K562 (cell line): ENCODE measurements around the gene LDLRAD3. TPM values are rescaled to one million over a fixed set of nuclear protein-coding genes. Genes with fewer than 3 reads are reported as not detected.

ENCODE experiments used
- ATAC-seq: fragments of 200-7000 bp; cut with Tn5 transposase; 3 replicates; pipeline ENCODE4 v1.9.1; 2020; ENCODE audit warnings: moderate library complexity
- BruUV-seq: library from RNA; stranded (reverse); fragments of 400-500 nt; replicated peaks from 2 replicates; lab custom pipeline; 2021; lab: Mats Ljungman, UMichigan
- CTCF ChIA-PET: fragments of 300-600 bp; formaldehyde crosslinking; extraction: SDS; loops from one replicate; lab custom pipeline; 2021; ENCODE audit warnings: low intra/inter-chr PET ratio; lab: Yijun Ruan, JAX
- POLR2A ChIA-PET: fragments of 300-600, 350-650 bp; sonication (Branson Sonifier 250); formaldehyde crosslinking; extraction: SDS; loops from one replicate; lab custom pipeline; 2021; ENCODE audit warnings: antibody characterized with exemption, inconsistent platforms; lab: Yijun Ruan, JAX
- DNase-seq, 4 experiments: peaks; one replicate each; pipeline versions ENCODE4 v3.0.0 to v3.0.0-alpha.2; 2011 to 2018; ENCODE audit warnings: low spot score in 3 of 4, mixed read lengths in 3 of 4; ENCODE audit errors: extremely low read depth in 1 of 4
- FAIRE-seq: peaks from 2 replicates; lab custom pipeline; 2011; peaks lifted over from hg19 to GRCh38; lab: Jason Lieb, UNC
- H2AFZ ChIP-seq: 2 replicates; pipeline ENCODE4 v1.6.0; 2011; ENCODE audit warnings: low read depth, low read length, control low read depth, inconsistent platforms
- H3K27ac ChIP-seq: fragments of 200-600 bp; 3 replicates; pipeline ENCODE4 v1.8.0; 2011; ENCODE audit warnings: low read depth, mild to moderate bottlenecking, control low read depth, inconsistent platforms, low read length, moderate library complexity, mixed read lengths; ENCODE audit errors: extremely low read depth
- H3K27me3 ChIP-seq, 2 experiments: fragments of 300-600 bp in 1 of 2; 2 replicates in 1 of 2; 3 replicates in 1 of 2; pipeline versions ENCODE4 v1.6.0 to v1.8.0; 2011; ENCODE audit warnings: inconsistent platforms in 2 of 2, low read length in 2 of 2, mild to moderate bottlenecking in 1 of 2, mixed read lengths in 1 of 2, moderate library complexity in 1 of 2; ENCODE audit not compliant: control insufficient read depth in 2 of 2, insufficient read depth in 2 of 2
- H3K36me3 ChIP-seq: fragments of 300-600 bp; 3 replicates; pipeline ENCODE4 v1.8.0; 2011; ENCODE audit warnings: mild to moderate bottlenecking, low read length, inconsistent platforms; ENCODE audit not compliant: control insufficient read depth, insufficient read depth
- H3K4me1 ChIP-seq, 2 experiments: fragments of 200-600 bp in 1 of 2; replicated peaks in 1 of 2; 2 replicates in 1 of 2; 3 replicates in 1 of 2; pipeline versions ENCODE4 v1.5.1 to v1.8.0; 2011; ENCODE audit warnings: inconsistent platforms in 2 of 2, low read length in 2 of 2, mild to moderate bottlenecking in 1 of 2, mixed read lengths in 1 of 2, moderate library complexity in 1 of 2; ENCODE audit not compliant: control insufficient read depth in 2 of 2, insufficient read depth in 2 of 2
- H3K4me2 ChIP-seq: 2 replicates; pipeline ENCODE4 v1.6.1; 2011; ENCODE audit warnings: low read length, control low read depth, inconsistent platforms, mixed read lengths; ENCODE audit not compliant: insufficient read depth
- H3K4me3 ChIP-seq: fragments of 200-600 bp; sonication (generic), shearing (Covaris generic); 2 replicates; pipeline ENCODE4 v1.5.1; 2016; ENCODE audit warnings: control low read depth, inconsistent platforms
- H3K79me2 ChIP-seq: fragments of 200-600 bp; 3 replicates; pipeline ENCODE4 v1.8.0; 2011; ENCODE audit warnings: low read length, inconsistent platforms; ENCODE audit not compliant: control insufficient read depth, insufficient read depth
- H3K9ac ChIP-seq, 2 experiments: 2 replicates each; pipeline versions ENCODE4 v1.6.0 to v1.6.1; 2011; ENCODE audit warnings: low read depth in 2 of 2, low read length in 2 of 2, control low read depth in 1 of 2, inconsistent platforms in 1 of 2, mild to moderate bottlenecking in 1 of 2, mixed read lengths in 1 of 2; ENCODE audit not compliant: insufficient read depth in 1 of 2
- H3K9me1 ChIP-seq: one replicate; pipeline ENCODE4 v1.6.0; 2011; ENCODE audit warnings: inconsistent platforms, mild to moderate bottlenecking, low read length, moderate library complexity; ENCODE audit not compliant: control insufficient read depth, insufficient read depth
- H3K9me3 ChIP-seq: replicated peaks from 2 replicates; pipeline ENCODE4 v1.5.1; 2011; ENCODE audit warnings: low read depth, low read length, inconsistent platforms; ENCODE audit not compliant: control insufficient read depth, insufficient read depth
- H4K20me1 ChIP-seq: replicated peaks from 2 replicates; pipeline ENCODE4 v1.6.1; 2011; ENCODE audit warnings: low read length, inconsistent platforms, mixed read lengths; ENCODE audit not compliant: control insufficient read depth, insufficient read depth
- ARHGAP35 ChIP-seq: fragments of 450-650 bp; IDR thresholded peaks from 2 replicates; pipeline ENCODE4 v1.6.1; 2018; ENCODE audit not compliant: partially characterized antibody
- FUS ChIP-seq: fragments of 200-400 bp; formaldehyde crosslinking; optimal IDR thresholded peaks from 2 replicates; pipeline ENCODE3; 2017; ENCODE audit warnings: low read depth, low read length
- GTF2F1 ChIP-seq: IDR thresholded peaks from 2 replicates; pipeline ENCODE4 v1.6.1; 2011; ENCODE audit warnings: low read depth, low read length, improper control_type of control experiment
- HDAC3 ChIP-seq: fragments of 450-650 bp; IDR thresholded peaks from 2 replicates; pipeline ENCODE4 v1.6.1; 2018; ENCODE audit warnings: borderline replicate concordance, mild to moderate bottlenecking, moderate library complexity; ENCODE audit not compliant: partially characterized antibody
- HDAC8 ChIP-seq: fragments of 450-650 bp; IDR thresholded peaks from 2 replicates; pipeline ENCODE4 v1.6.1; 2016; ENCODE audit warnings: mild to moderate bottlenecking, missing genetic modification characterization, moderate library complexity, missing compliant biosample characterization
- HNRNPK ChIP-seq: fragments of 200-400 bp; formaldehyde crosslinking; IDR thresholded peaks from one replicate; pipeline ENCODE4 v1.6.1; 2018; ENCODE audit warnings: mild to moderate bottlenecking, low read depth, low read length; ENCODE audit not compliant: poor library complexity, severe bottlenecking
- IRF2 ChIP-seq: sonication (generic); formaldehyde crosslinking; IDR thresholded peaks from 2 replicates; pipeline ENCODE4 v1.8.1; 2022; ENCODE audit warnings: mild to moderate bottlenecking, missing genetic modification reagents
- POLR2AphosphoS5 ChIP-seq: IDR thresholded peaks from 2 replicates; pipeline ENCODE4 v1.6.1; 2011; ENCODE audit warnings: mild to moderate bottlenecking, low read depth, low read length, moderate library complexity; ENCODE audit not compliant: control insufficient read depth, insufficient read depth
- POLR2B ChIP-seq: fragments of 450-650 bp; IDR thresholded peaks from 2 replicates; pipeline ENCODE4 v1.6.1; 2018; ENCODE audit warnings: low read depth; ENCODE audit not compliant: partially characterized antibody
- SMARCA5 ChIP-seq: fragments of 450-650 bp; IDR thresholded peaks from 2 replicates; pipeline ENCODE4 v1.6.1; 2016
- SRSF9 ChIP-seq: fragments of 200-400 bp; formaldehyde crosslinking; IDR thresholded peaks from 2 replicates; pipeline ENCODE4 v1.6.1; 2017; ENCODE audit warnings: low read depth, low read length, borderline replicate concordance
- TCF3 ChIP-seq: sonication (generic); formaldehyde crosslinking; IDR thresholded peaks from 2 replicates; pipeline ENCODE4 v1.4.0; 2020; ENCODE audit warnings: mild to moderate bottlenecking, missing genetic modification reagents
- THRA ChIP-seq: fragments of 450-650 bp; IDR thresholded peaks from 2 replicates; pipeline ENCODE4 v1.6.1; 2017; ENCODE audit warnings: mild to moderate bottlenecking, moderate library complexity
- ZEB2 ChIP-seq: fragments of 450-650 bp; IDR thresholded peaks from 2 replicates; pipeline ENCODE4 v1.6.1; 2016
- WGBS: fragments of 100-300 bp; shearing (Covaris generic); methylation state at CpG from one replicate; pipeline ENCODE4 v1.1.6; 2016; ENCODE audit warnings: low coverage, mixed read lengths; ENCODE audit not compliant: insufficient coverage; ENCODE audit errors: missing lambda C conversion rate; 5-methylcytosine and 5-hydroxymethylcytosine counted together
- in situ Hi-C: fragments of 300-500 bp; cut with MboI; formaldehyde crosslinking; loops from 4 replicates; pipeline ENCODE4 v1.15.0; 2018; ENCODE audit warnings: inconsistent platforms, mixed read lengths
- intact Hi-C: fragments of 100-400 bp; cut with micrococcal nuclease; formaldehyde crosslinking; loops from 2 replicates; pipeline ENCODE4 v1.14.2; 2022
- polyA plus RNA-seq, 8 experiments: library from polyadenylated mRNA; depleted of rRNA in 4 of 8; stranded (reverse) in 5 of 8; unstranded in 3 of 8; fragments of >200 nt; fragmentation: Nextera tagmentation in 2 of 8; fragmentation: Illumina TruSeq in 1 of 8; extraction: Ambion mirVana in 2 of 8; extraction: Trizol in 1 of 8; gene quantifications; 2 replicates each; pipeline versions ENCODE4 v1.2.1 to v1.2.3, GENCODE V29; 2011 to 2014; ENCODE audit warnings: inconsistent platforms in 1 of 8, missing spikeins in 1 of 8
- total RNA-seq, 7 experiments: library from RNA; depleted of rRNA in 6 of 7; stranded (reverse); fragments of >200 nt in 6 of 7; fragmentation: Illumina TruSeq in 2 of 7; extraction: Trizol in 2 of 7; gene quantifications; 2 replicates each; pipeline versions ENCODE4 v1.2.1 to v1.2.3, GENCODE V29; 2011 to 2021; ENCODE audit warnings: low replicate concordance in 1 of 7

LDLRAD3 gene
- total and polyA plus RNA-seq, 9 of the 15 experiments (the other 6 are each of a cell fraction or from before 2014, with no cell fraction given): 0.73 to 7.2 (median 3.5) TPM

GRCh38 chr11:36230779-36231699, 287.2 kb downstream of the LDLRAD3 start (continued):
- TF ChIP-seq THRA: no peak
- TF ChIP-seq ZEB2: no peak
- no peak for TF ChIP-seq HNRNPK

- Histone ChIP-seq H4K20me1 (no peaks in the 10 kb centered on the region; the same call in 1 of the 2 replicates), H3K79me2 (no peaks in the 10 kb centered on the region), H3K27ac (no peak overlapping the region), H3K27me3 (no peaks in the 10 kb centered on the region), H3K9ac (no peak overlapping the region), H3K4me1 (no peaks in the 10 kb centered on the region), H3K4me3 (no peak overlapping the region), H3K36me3 (no peaks in the 10 kb centered on the region), H2AFZ (no peak overlapping the region), H3K9me3 (no peaks in the 10 kb centered on the region), H3K4me2 (no peak overlapping the region), H3K9me1 (no peaks in the 10 kb centered on the region)
- ChIA-PET CTCF (no interaction called here), POLR2A (interaction anchor here (0.6 to 0.9 kb wide), 3 partner anchors 9 to 499 kb away, joined by 3 read pairs; no protein-coding TSS in a partner anchor)
- TF ChIP-seq SRSF9 (no peak), SMARCA5 (no peak), HDAC3 (no peak), POLR2AphosphoS5 (no peak), HDAC8 (tag) (no peak), IRF2 (CRISPR knock-in tag) (no peak), FUS (no peak), TCF3 (no peak), ARHGAP35 (no peak), POLR2B (no peak), GTF2F1 (no peak)
- DNase-seq (no peak), ATAC-seq (no peak), FAIRE-seq (no peak)
- intact Hi-C loops: no loop called here
- no TSS peak for BruUV-seq
- in situ Hi-C loops: no loop called here
- 19% methylated on average over 3 of the region's 3 CpGs for WGBS
Observed at GRCh38 chr11:36233204-36233603, 289.3 kb downstream of the LDLRAD3 start.
